Thoracic aorta (tissue), 2 donors: ENCODE data around the gene RNF111. TPM values are rescaled to one million over a fixed set of nuclear protein-coding genes. Genes with fewer than 3 reads are reported as not detected.

ENCODE experiments used
- ATAC-seq: fragments of 150-250 bp; one replicate; pipeline ENCODE4 v1.8.0; 2017; ENCODE audit warnings: low read depth; ENCODE audit not compliant: insufficient number of reproducible peaks, low FRiP score
- DNase-seq: peaks from one replicate; pipeline ENCODE4 v3.0.0-alpha.2; 2020; ENCODE audit warnings: low spot score
- H3K27ac ChIP-seq, 2 donors: fragments of 200-600 bp; sonication (generic); 1 replicate in 1 of 2; 2 replicates in 1 of 2; pipeline ENCODE4 v1.5.1; 2016; ENCODE audit warnings: mild to moderate bottlenecking in 2 of 2, moderate library complexity in 2 of 2
- H3K27me3 ChIP-seq: fragments of 200-600 bp; sonication (generic); replicated peaks from 2 replicates; pipeline ENCODE4 v1.6.0; 2016; ENCODE audit warnings: mild to moderate bottlenecking; ENCODE audit not compliant: insufficient read depth
- H3K36me3 ChIP-seq: fragments of 200-600 bp; sonication (generic); one replicate; pipeline ENCODE4 v1.5.1; 2016
- H3K4me1 ChIP-seq, 2 donors: fragments of 200-600 bp; sonication (generic); 1 replicate in 1 of 2; 2 replicates in 1 of 2; pipeline versions ENCODE4 v1.5.1 to v1.6.0; 2016; ENCODE audit warnings: low read depth in 2 of 2, mild to moderate bottlenecking in 1 of 2; ENCODE audit not compliant: control insufficient read depth in 1 of 2
- H3K4me3 ChIP-seq: fragments of 200-600 bp; sonication (generic); 2 replicates; pipeline ENCODE4 v1.5.1; 2016; ENCODE audit warnings: mild to moderate bottlenecking
- H3K9me3 ChIP-seq: fragments of 200-600 bp; sonication (generic); 2 replicates; pipeline ENCODE4 v1.5.1; 2016
- total RNA-seq, 2 donors: library from RNA; depleted of rRNA; stranded (reverse); fragments of >200 nt; gene quantifications; one replicate each; pipeline versions ENCODE4 v1.1.0 to v1.2.3, GENCODE V29; 2016
- TF ChIP-seq, protein P1 (sequence below): fragments of 200-600 bp; sonication (generic); IDR thresholded peaks from one replicate; pipeline ENCODE4 v1.5.1; 2019; ENCODE audit warnings: antibody characterized with exemption

RNF111 gene
- 10 to 100 TPM; 33.8 to 34.1 TPM for total RNA-seq

DNA sequence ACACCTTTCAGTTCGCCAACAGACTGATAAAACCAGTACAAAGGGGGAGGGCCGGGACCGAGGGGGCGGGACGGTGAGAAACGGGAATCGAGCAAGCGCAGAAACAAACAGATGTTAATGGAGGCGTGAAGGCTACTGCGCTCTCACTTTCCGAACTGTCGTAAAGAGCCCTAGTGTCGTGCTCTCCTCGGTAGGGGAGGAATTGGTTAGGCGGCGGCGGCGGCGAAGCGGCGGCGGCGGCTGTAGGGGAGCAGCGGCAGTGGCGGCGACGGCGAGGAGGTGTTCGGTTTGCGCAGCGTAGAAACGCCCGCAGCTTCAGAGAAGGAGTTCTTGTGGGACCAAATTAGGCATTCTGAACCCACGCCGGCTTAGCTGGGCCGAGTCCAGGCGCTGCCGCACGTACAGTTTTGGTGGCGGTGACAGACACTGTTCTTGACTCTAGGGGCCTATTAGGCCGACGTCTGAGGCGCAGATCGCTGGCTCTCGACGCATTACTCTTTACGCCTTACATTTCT is at the start of gene RNF111:
Gene RNF111, plus strand, starts transcription at position 173 of the 515 bp plus-strand sequence. CDS start 43,160 bp downstream, outside the sequence.
- Histone ChIP-seq H3K9me3 (no peaks in the 10 kb centered on the region), H3K27ac (peak within 1 kb of the TSS; percentile 75 to 76), H3K4me1 (peaks cover 13 to 22% of the 10 kb centered on the region in 2 donors), H3K36me3 (no peaks in the 10 kb centered on the region), H3K4me3 (peak within 1 kb of the TSS; percentile 76), H3K27me3 (no peaks in the 10 kb centered on the region)
- TF ChIP-seq, protein P1, sequence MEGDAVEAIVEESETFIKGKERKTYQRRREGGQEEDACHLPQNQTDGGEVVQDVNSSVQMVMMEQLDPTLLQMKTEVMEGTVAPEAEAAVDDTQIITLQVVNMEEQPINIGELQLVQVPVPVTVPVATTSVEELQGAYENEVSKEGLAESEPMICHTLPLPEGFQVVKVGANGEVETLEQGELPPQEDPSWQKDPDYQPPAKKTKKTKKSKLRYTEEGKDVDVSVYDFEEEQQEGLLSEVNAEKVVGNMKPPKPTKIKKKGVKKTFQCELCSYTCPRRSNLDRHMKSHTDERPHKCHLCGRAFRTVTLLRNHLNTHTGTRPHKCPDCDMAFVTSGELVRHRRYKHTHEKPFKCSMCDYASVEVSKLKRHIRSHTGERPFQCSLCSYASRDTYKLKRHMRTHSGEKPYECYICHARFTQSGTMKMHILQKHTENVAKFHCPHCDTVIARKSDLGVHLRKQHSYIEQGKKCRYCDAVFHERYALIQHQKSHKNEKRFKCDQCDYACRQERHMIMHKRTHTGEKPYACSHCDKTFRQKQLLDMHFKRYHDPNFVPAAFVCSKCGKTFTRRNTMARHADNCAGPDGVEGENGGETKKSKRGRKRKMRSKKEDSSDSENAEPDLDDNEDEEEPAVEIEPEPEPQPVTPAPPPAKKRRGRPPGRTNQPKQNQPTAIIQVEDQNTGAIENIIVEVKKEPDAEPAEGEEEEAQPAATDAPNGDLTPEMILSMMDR: peak; percentile 8
- ATAC-seq (peak; percentile 95), DNase-seq (peak; percentile 71)

DNA sequence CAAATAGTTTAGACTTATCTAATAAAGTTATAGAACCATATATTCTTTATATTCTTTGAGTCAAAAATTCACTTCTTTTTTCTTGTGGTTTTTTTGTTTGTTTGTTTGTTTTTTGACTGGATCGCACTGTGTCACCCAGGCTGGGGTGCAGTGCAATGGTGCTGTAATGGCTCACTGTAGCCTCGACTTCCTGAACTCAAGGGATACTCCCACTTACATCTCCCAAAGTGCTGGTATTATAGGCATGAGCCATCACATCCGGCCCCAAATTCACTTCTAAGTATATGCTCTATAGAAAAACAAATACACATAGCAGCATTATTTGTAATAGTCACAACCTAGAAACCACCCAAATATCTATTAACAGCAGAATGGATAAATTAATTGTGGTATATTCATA is 40.3 kb upstream of the RNF111 start:
- TF ChIP-seq, protein P1: no peak

DNA sequence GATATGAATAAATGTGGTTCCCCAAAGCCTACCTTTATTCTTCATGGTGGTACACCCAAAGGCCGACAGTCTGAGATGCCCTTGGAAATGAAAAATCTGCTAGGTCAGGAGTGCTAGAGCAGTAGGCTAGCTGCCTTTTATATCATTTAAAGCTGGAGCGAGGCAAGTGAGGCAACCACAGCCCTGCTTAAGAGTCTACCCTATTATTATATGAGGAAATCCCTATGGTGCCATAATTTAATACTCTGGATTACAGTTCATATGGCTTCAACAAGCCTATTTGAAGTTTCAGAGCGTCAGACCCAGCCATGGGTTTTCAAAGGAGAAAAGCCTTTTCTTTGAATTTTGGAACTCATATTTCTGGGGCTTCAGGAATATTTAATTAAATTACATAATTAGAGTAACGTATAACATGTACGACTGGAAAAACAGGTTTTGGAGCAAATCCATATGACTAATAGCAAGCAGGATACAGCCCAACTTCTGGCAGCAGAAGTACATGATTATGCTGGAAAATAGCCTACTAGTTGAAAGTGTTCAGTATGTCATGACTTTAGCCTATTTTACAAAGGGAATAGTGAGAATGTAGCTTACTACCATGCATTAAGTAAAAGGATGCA is 36.0 kb upstream of the RNF111 start:
- Histone ChIP-seq H3K9me3 (no peaks in the 10 kb centered on the region), H3K36me3 (no peaks in the 10 kb centered on the region), H3K27ac (no peak overlapping the region), H3K27me3 (no peaks in the 10 kb centered on the region), H3K4me1 (no peaks in the 10 kb centered on the region), H3K4me3 (no peak overlapping the region)
- no peak for DNase-seq
- ATAC-seq: no peak
- TF ChIP-seq, protein P1: no peak

More for the DNA sequence above, 40.3 kb upstream of the RNF111 start:
- H3K4me1 ChIP-seq: no peaks in the 10 kb centered on the region
- H3K36me3 ChIP-seq: no peaks in the 10 kb centered on the region
- H3K27me3 ChIP-seq: no peaks in the 10 kb centered on the region
- no peak overlapping the region for H3K4me3 ChIP-seq
- H3K9me3 ChIP-seq: no peaks in the 10 kb centered on the region
- DNase-seq (no peak), ATAC-seq (no peak)
- no peak overlapping the region for H3K27ac ChIP-seq

DNA sequence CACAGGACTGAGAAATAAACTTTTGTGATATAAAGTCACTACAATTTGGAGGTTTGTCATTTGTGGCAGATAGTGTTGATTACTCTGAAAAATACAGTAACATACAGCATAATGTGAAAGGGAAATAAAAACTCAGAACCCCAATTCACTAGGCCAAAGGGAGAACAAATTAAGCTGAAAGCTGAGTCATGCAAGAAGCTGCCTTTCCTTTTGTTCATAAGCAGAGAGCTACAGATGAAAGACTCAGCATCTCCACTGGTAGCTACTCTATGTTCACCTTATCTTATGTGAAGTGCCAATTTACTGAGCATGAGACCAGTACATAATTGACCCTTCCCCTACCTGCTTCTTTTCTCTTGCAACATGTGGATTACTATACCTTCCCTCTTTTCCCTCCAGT is 34.7 kb upstream of the RNF111 start:
- TF ChIP-seq, protein P1: no peak
- Histone ChIP-seq H3K4me3 (no peak overlapping the region), H3K4me1 (no peaks in the 10 kb centered on the region), H3K36me3 (no peaks in the 10 kb centered on the region), H3K27me3 (no peaks in the 10 kb centered on the region), H3K27ac (no peak overlapping the region), H3K9me3 (no peaks in the 10 kb centered on the region)
- DNase-seq (no peak), ATAC-seq (no peak)

DNA sequence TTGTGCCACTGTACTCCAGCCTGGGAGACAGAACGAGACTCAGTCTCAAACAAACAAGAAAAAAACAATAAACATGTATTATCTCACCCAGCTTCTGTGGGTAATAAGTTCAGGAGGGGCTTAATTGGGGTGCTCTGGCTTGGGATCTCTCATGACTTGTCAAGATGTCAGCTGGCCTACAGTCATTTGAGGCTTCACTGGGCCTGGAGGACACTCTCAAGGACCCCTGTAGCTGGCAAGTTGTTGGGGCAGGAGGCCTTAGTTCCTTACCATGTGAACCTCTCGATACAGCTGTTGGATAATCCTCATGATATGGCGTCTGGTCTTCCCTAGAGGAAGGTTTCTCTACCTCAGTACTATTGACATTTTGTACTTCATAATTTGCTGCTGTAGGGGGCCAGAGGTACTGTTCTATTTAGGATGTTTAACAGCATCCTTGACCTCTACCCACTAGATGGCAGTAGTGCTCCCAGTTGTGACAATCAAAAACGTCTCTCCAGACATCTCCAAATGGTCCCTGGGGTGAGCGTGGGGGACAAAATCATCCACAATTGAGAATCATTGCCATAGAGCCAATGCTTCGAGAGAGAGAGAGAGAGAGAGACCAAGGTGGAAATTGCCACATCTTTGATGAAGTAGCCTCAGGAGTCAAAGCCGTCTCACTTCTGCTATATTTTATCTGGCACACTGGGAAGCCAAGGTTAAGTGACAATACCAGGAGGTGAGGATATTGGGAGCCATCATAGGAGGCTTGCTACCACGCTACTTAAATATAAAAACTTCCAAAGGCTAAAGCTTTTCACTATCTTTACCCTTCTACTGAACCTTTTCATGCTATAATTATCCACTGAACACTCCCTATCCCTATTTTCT is 30.1 kb upstream of the RNF111 start:
- DNase-seq (no peak), ATAC-seq (no peak)
- TF ChIP-seq, protein P1: peak; percentile 63
- Histone ChIP-seq H3K4me1 (no peaks in the 10 kb centered on the region), H3K27ac (no peak overlapping the region), H3K36me3 (no peaks in the 10 kb centered on the region), H3K27me3 (no peaks in the 10 kb centered on the region), H3K9me3 (no peaks in the 10 kb centered on the region), H3K4me3 (peak overlapping the region; percentile 12)
